Measurements from ENCODE around the gene DCBLD1. TPM values are rescaled to one million over a fixed set of nuclear protein-coding genes. Genes with fewer than 3 reads are reported as not detected.
A peak's percentile ranks its signal among the peaks of the same experiment; 100 is the strongest.

The DCBLD1 gene
- total and polyA plus RNA-seq, 2 of the 13 experiments (the other 11 are each of a cell fraction or from before 2014, with no cell fraction given) = 23.2 to 41.5 TPM

DNA sequence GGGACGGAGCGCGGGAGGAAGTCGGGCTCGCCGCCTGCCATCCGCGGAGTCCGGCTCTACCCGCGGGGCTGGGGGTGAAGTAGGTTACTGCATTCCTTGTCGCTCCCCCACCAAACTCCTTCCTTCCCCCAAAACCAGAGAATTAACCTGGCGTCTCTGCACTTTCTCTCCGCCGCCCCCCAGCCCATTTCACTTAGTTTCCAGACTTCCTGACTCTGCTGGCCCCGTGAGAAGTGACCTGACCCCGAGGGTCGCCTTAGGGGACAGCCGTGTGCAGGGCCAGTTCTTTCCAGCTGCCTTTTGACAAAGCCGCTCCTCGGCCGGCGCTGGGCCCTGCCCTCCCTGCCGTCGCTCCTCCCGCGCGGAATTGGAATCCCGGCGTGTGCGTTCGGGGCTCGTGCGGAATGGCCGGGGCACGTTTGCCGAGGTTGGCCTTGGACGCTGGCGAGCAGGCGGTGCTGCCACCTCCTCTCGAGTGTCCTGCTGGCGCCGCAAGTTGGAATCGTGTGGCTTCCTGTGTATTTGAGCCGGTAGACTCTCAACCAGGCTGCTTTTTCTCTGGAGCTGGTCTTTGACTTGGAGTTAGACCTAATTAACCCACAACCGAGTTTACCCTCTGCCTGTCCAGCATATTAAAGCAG, 650 bp downstream of the DCBLD1 start (continued):
- TF ChIP-seq, protein P1, sequence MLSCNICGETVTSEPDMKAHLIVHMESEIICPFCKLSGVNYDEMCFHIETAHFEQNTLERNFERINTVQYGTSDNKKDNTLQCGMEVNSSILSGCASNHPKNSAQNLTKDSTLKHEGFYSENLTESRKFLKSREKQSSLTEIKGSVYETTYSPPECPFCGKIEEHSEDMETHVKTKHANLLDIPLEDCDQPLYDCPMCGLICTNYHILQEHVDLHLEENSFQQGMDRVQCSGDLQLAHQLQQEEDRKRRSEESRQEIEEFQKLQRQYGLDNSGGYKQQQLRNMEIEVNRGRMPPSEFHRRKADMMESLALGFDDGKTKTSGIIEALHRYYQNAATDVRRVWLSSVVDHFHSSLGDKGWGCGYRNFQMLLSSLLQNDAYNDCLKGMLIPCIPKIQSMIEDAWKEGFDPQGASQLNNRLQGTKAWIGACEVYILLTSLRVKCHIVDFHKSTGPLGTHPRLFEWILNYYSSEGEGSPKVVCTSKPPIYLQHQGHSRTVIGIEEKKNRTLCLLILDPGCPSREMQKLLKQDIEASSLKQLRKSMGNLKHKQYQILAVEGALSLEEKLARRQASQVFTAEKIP (CRISPR knock-in tag; IDR thresholded peaks at IDR 0.05; ENCODE audit: borderline replicate concordance) = no peak
- TF ChIP-seq CREM (IDR thresholded peaks at IDR 0.05) (no peak), CREM (CRISPR knock-in tag; IDR thresholded peaks at IDR 0.05) (no peak), ZKSCAN8 (CRISPR knock-in tag; IDR thresholded peaks at IDR 0.05; ENCODE audit: borderline replicate concordance) (no peak)

DNA sequence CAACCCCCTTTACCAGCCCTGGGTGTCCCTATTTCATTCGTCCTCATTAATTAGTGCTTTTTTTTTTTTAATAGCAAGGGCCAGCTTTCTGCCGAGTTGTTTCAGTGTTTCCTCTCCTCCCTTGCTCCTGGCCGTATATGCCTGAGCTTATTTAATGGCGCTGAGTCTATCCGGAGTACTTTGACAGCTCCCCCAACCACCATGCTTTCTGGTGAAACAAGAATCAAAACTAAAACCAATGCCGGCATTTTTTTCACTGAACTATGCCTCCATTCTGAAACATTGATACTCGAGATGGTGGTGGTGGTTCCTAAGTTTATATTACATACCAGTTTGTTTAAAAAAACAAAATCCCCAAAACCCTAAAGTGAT, 1.2 kb downstream of the DCBLD1 start:
- BruUV-seq (replicated peaks) = no TSS peak
- H2AFZ ChIP-seq (ENCODE audit: low read length) = peak overlapping the region; percentile 44
- TF ChIP-seq, protein P2, sequence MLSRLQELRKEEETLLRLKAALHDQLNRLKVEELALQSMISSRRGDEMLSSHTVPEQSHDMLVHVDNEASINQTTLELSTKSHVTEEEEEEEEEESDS (CRISPR knock-in tag; IDR thresholded peaks at IDR 0.05; ENCODE audit: borderline replicate concordance) = 0 out of 2 replicates have a peak, but pooled peaks have one; percentile 5
- TF ChIP-seq, protein P3, sequence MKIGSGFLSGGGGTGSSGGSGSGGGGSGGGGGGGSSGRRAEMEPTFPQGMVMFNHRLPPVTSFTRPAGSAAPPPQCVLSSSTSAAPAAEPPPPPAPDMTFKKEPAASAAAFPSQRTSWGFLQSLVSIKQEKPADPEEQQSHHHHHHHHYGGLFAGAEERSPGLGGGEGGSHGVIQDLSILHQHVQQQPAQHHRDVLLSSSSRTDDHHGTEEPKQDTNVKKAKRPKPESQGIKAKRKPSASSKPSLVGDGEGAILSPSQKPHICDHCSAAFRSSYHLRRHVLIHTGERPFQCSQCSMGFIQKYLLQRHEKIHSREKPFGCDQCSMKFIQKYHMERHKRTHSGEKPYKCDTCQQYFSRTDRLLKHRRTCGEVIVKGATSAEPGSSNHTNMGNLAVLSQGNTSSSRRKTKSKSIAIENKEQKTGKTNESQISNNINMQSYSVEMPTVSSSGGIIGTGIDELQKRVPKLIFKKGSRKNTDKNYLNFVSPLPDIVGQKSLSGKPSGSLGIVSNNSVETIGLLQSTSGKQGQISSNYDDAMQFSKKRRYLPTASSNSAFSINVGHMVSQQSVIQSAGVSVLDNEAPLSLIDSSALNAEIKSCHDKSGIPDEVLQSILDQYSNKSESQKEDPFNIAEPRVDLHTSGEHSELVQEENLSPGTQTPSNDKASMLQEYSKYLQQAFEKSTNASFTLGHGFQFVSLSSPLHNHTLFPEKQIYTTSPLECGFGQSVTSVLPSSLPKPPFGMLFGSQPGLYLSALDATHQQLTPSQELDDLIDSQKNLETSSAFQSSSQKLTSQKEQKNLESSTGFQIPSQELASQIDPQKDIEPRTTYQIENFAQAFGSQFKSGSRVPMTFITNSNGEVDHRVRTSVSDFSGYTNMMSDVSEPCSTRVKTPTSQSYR (CRISPR knock-in tag; IDR thresholded peaks at IDR 0.05; ENCODE audit: borderline replicate concordance) = no peak
- TF ChIP-seq, protein P4, sequence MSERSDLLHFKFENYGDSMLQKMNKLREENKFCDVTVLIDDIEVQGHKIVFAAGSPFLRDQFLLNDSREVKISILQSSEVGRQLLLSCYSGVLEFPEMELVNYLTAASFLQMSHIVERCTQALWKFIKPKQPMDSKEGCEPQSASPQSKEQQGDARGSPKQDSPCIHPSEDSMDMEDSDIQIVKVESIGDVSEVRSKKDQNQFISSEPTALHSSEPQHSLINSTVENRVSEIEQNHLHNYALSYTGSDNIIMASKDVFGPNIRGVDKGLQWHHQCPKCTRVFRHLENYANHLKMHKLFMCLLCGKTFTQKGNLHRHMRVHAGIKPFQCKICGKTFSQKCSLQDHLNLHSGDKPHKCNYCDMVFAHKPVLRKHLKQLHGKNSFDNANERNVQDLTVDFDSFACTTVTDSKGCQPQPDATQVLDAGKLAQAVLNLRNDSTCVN (CRISPR knock-in tag; IDR thresholded peaks at IDR 0.05; ENCODE audit: borderline replicate concordance) = no peak
- TF ChIP-seq HIVEP1 (CRISPR knock-in tag; IDR thresholded peaks at IDR 0.05) (no peak), SAP130 (CRISPR knock-in tag; IDR thresholded peaks at IDR 0.05; ENCODE audit: low read depth) (peak; percentile 52; the same call in 1 of the 2 replicates), TGIF2 (CRISPR knock-in tag; IDR thresholded peaks at IDR 0.05) (peak; percentile 45; the same call in 1 of the 2 replicates), PHF21A (CRISPR knock-in tag; IDR thresholded peaks at IDR 0.05) (no peak), YY1 (IDR thresholded peaks at IDR 0.05; ENCODE audit: insufficient read depth, insufficient replicate concordance, low read depth, low read length) (peak; percentile 40), ZNF510 (CRISPR knock-in tag; IDR thresholded peaks at IDR 0.05; ENCODE audit: low read depth) (0 out of 2 replicates have a peak, but pooled peaks have one; percentile 35), MEIS1 (CRISPR knock-in tag; IDR thresholded peaks at IDR 0.05; ENCODE audit: borderline replicate concordance) (no peak)
- TF ChIP-seq, protein P5, sequence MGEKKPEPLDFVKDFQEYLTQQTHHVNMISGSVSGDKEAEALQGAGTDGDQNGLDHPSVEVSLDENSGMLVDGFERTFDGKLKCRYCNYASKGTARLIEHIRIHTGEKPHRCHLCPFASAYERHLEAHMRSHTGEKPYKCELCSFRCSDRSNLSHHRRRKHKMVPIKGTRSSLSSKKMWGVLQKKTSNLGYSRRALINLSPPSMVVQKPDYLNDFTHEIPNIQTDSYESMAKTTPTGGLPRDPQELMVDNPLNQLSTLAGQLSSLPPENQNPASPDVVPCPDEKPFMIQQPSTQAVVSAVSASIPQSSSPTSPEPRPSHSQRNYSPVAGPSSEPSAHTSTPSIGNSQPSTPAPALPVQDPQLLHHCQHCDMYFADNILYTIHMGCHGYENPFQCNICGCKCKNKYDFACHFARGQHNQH (CRISPR knock-in tag; IDR thresholded peaks at IDR 0.05) = 0 out of 2 replicates have a peak, but pooled peaks have one; percentile 7

More for the DNA sequence above, 1.2 kb downstream of the DCBLD1 start:
- peaks cover 53% of the 10 kb centered on the region for H3K79me2 ChIP-seq (ENCODE audit: insufficient read depth, low read length)
- in situ Hi-C loops (cut with HindIII; ENCODE audit: extremely low pct_ligation_motif_present, low pct_unique_long_range_greater_than_20kb) = loop anchor here (5.0 kb wide), 1 partner anchor 64 kb away; no protein-coding TSS in a partner anchor
- H3K4me1 ChIP-seq (ENCODE audit: insufficient read depth, low read length) = peaks cover 70% of the 10 kb centered on the region
- H3K27ac ChIP-seq (ENCODE audit: extremely low read length, insufficient read depth, low read length) = peak overlapping the region; percentile 91
- H3K27me3 ChIP-seq (ENCODE audit: control insufficient read depth in 1 of 2, insufficient read depth in 2 of 2, low read length in 2 of 2) = no peaks in the 10 kb centered on the region; a peak in 1 of 5 replicates
- peak overlapping the region; percentile 99 for H3K4me2 ChIP-seq (ENCODE audit: low read depth, low read length)
- FAIRE-seq (no peak), DNase-seq (ENCODE audit: low spot score) (peak; percentile 44), ATAC-seq (peak; percentile 15)
- intact Hi-C loops (cut with micrococcal nuclease; ENCODE audit: unreplicated experiment) = loop anchor here (10.0 kb wide), 1 partner anchor 1229 kb away; the partner anchor contains the start of gene TSPYL4
- CTCF ChIA-PET (ENCODE audit: low intra/inter-chr PET ratio, low total read pairs) = no interaction called here
- H4K20me1 ChIP-seq (ENCODE audit: insufficient read depth, low read length) = no peaks in the 10 kb centered on the region
- H3K36me3 ChIP-seq (replicated peaks in 1 of 2; ENCODE audit: control insufficient read depth in 1 of 2, insufficient read depth in 2 of 2, low read length in 2 of 2) = peaks cover 4 to 14% of the 10 kb centered on the region in 2 experiments; a peak in 2 of 5 replicates
- 0% methylated on average over 7 of the region's 7 CpGs for WGBS (ENCODE audit: low lambda C conversion rate)
- POLR2A ChIA-PET = interaction anchor here (0.8 to 6.4 kb wide), 12 partner anchors 8 to 118 kb away, joined by 3 to 64 read pairs (median 7); partner anchors contain the start of gene GOPC
- H3K9ac ChIP-seq (ENCODE audit: insufficient read depth, low read depth, low read length) = peak overlapping the region; percentile 88
- no peaks in the 10 kb centered on the region for H3K9me3 ChIP-seq (ENCODE audit: low read length)
- peak overlapping the region; percentile 86 to 92 (median 91) for H3K4me3 ChIP-seq (replicated peaks in 1 of 3; ENCODE audit: insufficient read depth in 1 of 3, low read depth in 2 of 3, low read length in 3 of 3)
